ENCODE measurements around the gene SMARCA1. TPM values are rescaled to one million over a fixed set of nuclear protein-coding genes. Genes with fewer than 3 reads are reported as not detected.

Gene SMARCA1
- total RNA-seq, 5 donors from 2014 or later (not counting 1 experiment from before 2014, with no cell fraction given), result 0.62 to 1.4 (median 0.98) TPM

DNA sequence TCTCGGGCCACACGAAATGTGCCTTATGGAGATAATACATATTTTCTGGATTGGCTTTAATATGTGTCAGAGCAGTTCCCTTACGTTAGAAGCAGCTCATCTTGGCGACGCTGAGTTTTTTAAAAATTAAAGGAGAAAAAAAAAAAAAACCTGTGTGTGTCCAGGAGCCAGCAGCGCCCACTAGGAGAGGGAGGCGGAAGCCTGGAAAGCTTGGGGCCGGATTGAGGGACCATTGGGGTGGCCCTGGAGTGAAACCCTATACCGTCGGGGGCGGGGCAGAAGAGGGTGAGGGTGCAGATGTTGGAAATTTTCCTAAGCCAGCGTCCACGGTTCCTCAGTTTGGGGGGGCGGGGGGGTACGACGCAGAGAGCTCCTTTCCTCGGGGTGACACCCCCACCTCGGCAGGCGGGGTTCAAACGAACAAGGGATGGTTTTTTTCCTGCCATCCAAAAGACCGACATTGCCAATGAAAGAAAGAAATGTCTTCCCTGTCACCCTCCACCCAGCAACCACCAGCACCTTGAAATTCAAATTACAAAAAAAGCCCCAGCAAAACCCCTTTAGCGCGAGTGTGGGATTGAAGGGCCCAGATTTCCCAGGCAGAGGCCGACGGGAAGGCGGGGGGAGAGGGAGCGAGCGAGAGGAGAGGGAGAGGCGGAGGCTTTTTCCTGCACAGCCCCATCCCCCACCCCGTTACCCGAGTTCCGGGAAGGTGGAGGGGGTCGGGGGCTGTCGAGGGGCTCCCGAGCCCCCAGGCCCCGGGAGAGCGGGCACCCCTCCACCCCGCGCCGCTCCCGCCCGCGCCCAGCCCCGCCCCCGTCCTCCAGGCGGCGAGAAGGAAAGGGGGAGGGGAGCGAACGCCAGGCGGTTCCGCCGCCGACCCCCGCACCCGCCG lies 859 bp downstream of the SMARCA1 start:
- peak in 3 of 4 experiments; percentile 43 to 65 (median 49) for ATAC-seq (replicated peaks in 1 of 4)
- Mint-ChIP-seq H3K4me1 (peaks cover 8 to 13% (median 11%) of the 10 kb centered on the region in 3 donors), H3K9me3 (peaks cover 0 to 3% (median 0%) of the 10 kb centered on the region in 3 donors), H3K4me3 (peak overlapping the region; percentile 83 to 88 (median 83)), H3K27ac (no peak overlapping the region), H3K36me3 (no peaks in the 10 kb centered on the region), H3K27me3 (peaks cover 5 to 19% of the 10 kb centered on the region in 2 donors)
- peaks cover 0 to 11% of the 10 kb centered on the region in 2 experiments for H3K27me3 ChIP-seq (replicated peaks in 1 of 2; ENCODE audit: control insufficient read depth in 2 of 2, extremely low read depth in 1 of 2, insufficient read depth in 2 of 2, low read length in 1 of 2)
- H3K4me1 ChIP-seq (ENCODE audit: control insufficient read depth in 1 of 2, extremely low read depth in 1 of 2, insufficient read depth in 2 of 2, low read length in 2 of 2), result peaks cover 6 to 12% of the 10 kb centered on the region in 2 experiments
- H3K27ac ChIP-seq (ENCODE audit: low read length), result no peak overlapping the region
- ChIA-PET POLR2A (no interaction called here), CTCF (interaction anchor here in 1 of 2 donors (0.7 kb wide), 1 partner anchor 19 kb away, joined by 4 read pairs; no protein-coding TSS in a partner anchor)
- no peaks in the 10 kb centered on the region for H3K36me3 ChIP-seq (ENCODE audit: control insufficient read depth in 2 of 2, extremely low read depth in 1 of 2, insufficient read depth in 1 of 2, low read length in 1 of 2)
- H3K9me3 ChIP-seq, result no peaks in the 10 kb centered on the region
- peak overlapping the region; percentile 65 to 79 for H3K4me3 ChIP-seq (ENCODE audit: control insufficient read depth in 1 of 2, extremely low read depth in 1 of 2, low read length in 1 of 2)
- WGBS (ENCODE audit: insufficient coverage), result no CpG with 5 or more reads among the region's 56 CpGs
- DNase-seq, result peak in 4 of 35 experiments; percentile 4 to 16 (median 6)

DNA sequence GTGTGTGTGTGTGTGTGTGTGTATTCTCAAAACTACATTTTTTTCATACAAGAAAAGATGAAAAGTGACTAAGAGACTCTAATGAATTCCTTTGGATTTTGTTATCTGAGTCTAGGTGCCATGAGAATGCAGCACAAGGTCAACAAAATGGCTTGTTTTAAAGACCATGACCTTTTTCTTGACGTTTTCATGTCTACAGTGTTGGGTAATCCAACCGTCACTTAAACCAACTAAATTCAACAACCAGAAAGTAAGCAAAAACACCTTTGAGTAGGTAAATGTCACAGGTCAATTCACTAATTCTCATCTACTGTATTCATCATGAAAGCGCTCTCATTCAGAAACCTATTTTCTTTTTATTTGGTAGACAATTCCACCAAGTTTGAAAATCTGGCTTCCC lies 3.1 kb downstream of the SMARCA1 start:
- Mint-ChIP-seq H3K4me3 (no peak overlapping the region), H3K36me3 (no peaks in the 10 kb centered on the region), H3K4me1 (peaks cover 8 to 13% (median 11%) of the 10 kb centered on the region in 3 donors), H3K27me3 (peaks cover 5 to 19% of the 10 kb centered on the region in 2 donors), H3K9me3 (peaks cover 0 to 3% (median 0%) of the 10 kb centered on the region in 3 donors), H3K27ac (no peak overlapping the region)
- ATAC-seq (replicated peaks in 1 of 4) (no peak), DNase-seq (no peak)
- WGBS (ENCODE audit: insufficient coverage), result no CpG with 5 or more reads among the region's 3 CpGs
- peaks cover 0 to 13% of the 10 kb centered on the region in 2 experiments for H3K27me3 ChIP-seq (replicated peaks in 1 of 2; ENCODE audit: control insufficient read depth in 2 of 2, extremely low read depth in 1 of 2, insufficient read depth in 2 of 2, low read length in 1 of 2)
- H3K36me3 ChIP-seq (ENCODE audit: control insufficient read depth in 2 of 2, extremely low read depth in 1 of 2, insufficient read depth in 1 of 2, low read length in 1 of 2), result no peaks in the 10 kb centered on the region
- H3K9me3 ChIP-seq, result no peaks in the 10 kb centered on the region
- no peak overlapping the region for H3K4me3 ChIP-seq (ENCODE audit: control insufficient read depth in 1 of 2, extremely low read depth in 1 of 2, low read length in 1 of 2)
- POLR2A ChIA-PET, result no interaction called here
- H3K27ac ChIP-seq (ENCODE audit: low read length), result no peak overlapping the region
- H3K4me1 ChIP-seq (ENCODE audit: control insufficient read depth in 1 of 2, extremely low read depth in 1 of 2, insufficient read depth in 2 of 2, low read length in 2 of 2), result peaks cover 6 to 12% of the 10 kb centered on the region in 2 experiments
- CTCF ChIA-PET, result no interaction called here

DNA sequence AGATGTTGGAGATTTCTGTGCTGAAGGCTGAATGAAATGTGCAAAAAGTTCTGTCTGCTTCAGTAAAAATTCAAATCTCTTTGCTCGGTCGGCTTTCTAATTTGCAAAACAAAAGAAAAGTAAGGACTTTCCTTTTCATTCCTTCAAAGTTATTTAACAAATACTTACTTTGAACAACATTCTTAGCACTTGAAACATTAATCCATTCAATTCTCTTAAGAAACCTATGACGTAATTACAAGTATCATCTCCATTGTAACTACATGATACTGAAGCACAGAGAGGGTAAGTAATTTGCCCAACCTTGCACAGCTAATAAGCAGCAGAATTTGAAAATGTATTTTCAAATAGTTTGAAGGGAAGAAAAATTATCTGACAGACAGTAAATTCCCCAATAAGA lies 6.9 kb downstream of the SMARCA1 start:
- Histone ChIP-seq H3K27me3 (replicated peaks in 1 of 2; ENCODE audit: control insufficient read depth in 2 of 2, extremely low read depth in 1 of 2, insufficient read depth in 2 of 2, low read length in 1 of 2) (peaks cover 0 to 8% of the 10 kb centered on the region in 2 experiments), H3K36me3 (ENCODE audit: control insufficient read depth in 2 of 2, extremely low read depth in 1 of 2, insufficient read depth in 1 of 2, low read length in 1 of 2) (no peaks in the 10 kb centered on the region), H3K4me3 (ENCODE audit: control insufficient read depth in 1 of 2, extremely low read depth in 1 of 2, low read length in 1 of 2) (no peak overlapping the region), H3K9me3 (no peaks in the 10 kb centered on the region), H3K4me1 (ENCODE audit: control insufficient read depth in 1 of 2, extremely low read depth in 1 of 2, insufficient read depth in 2 of 2, low read length in 2 of 2) (no peaks in the 10 kb centered on the region), H3K27ac (ENCODE audit: low read length) (no peak overlapping the region)
- ATAC-seq (replicated peaks in 1 of 4) (no peak), DNase-seq (no peak)
- no CpG with 5 or more reads among the region's 3 CpGs for WGBS (ENCODE audit: insufficient coverage)
- H3K27ac Mint-ChIP-seq, result no peak overlapping the region
- no peaks in the 10 kb centered on the region for H3K9me3 Mint-ChIP-seq
- peaks cover 4% of the 10 kb centered on the region for H3K36me3 Mint-ChIP-seq
- POLR2A ChIA-PET, result no interaction called here
- peaks cover 9 to 13% of the 10 kb centered on the region in 2 donors for H3K27me3 Mint-ChIP-seq
- H3K4me3 Mint-ChIP-seq, result no peak overlapping the region
- H3K4me1 Mint-ChIP-seq, result no peaks in the 10 kb centered on the region
- CTCF ChIA-PET, result no interaction called here

DNA sequence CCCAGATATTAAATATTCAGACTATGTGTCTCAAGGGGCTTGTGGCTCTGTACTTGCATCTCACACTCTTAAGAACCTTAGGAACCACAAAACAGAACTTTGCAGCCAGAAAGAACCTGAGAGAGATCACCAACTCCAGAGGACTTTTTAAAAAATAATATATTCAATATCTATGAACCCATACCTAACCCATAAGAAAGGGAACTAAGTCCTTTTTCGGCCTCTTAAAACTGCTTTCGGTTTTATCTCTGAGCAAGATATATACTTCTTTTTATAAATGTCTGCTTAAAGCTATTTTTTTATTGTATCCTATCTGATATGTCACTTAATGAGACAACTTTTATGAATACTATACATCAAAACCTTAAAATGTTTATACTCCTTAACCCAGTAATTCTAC lies 10.9 kb downstream of the SMARCA1 start:
- DNase-seq (no peak), ATAC-seq (replicated peaks in 1 of 4) (no peak)
- no peaks in the 10 kb centered on the region for H3K4me1 ChIP-seq (ENCODE audit: control insufficient read depth in 1 of 2, extremely low read depth in 1 of 2, insufficient read depth in 2 of 2, low read length in 2 of 2)
- no peaks in the 10 kb centered on the region for H3K9me3 ChIP-seq
- no peaks in the 10 kb centered on the region for H3K4me1 Mint-ChIP-seq
- H3K27ac Mint-ChIP-seq, result no peak overlapping the region
- no CpG with 5 or more reads among the region's 2 CpGs for WGBS (ENCODE audit: insufficient coverage)
- H3K9me3 Mint-ChIP-seq, result no peaks in the 10 kb centered on the region
- peaks cover 0 to 6% of the 10 kb centered on the region in 2 experiments for H3K27me3 ChIP-seq (replicated peaks in 1 of 2; ENCODE audit: control insufficient read depth in 2 of 2, extremely low read depth in 1 of 2, insufficient read depth in 2 of 2, low read length in 1 of 2)
- H3K27me3 Mint-ChIP-seq, result peaks cover 4% of the 10 kb centered on the region in 2 donors
- no peak overlapping the region for H3K4me3 ChIP-seq (ENCODE audit: control insufficient read depth in 1 of 2, extremely low read depth in 1 of 2, low read length in 1 of 2)
- peaks cover 4% of the 10 kb centered on the region for H3K36me3 Mint-ChIP-seq
- POLR2A ChIA-PET, result no interaction called here
- CTCF ChIA-PET, result no interaction called here
- H3K27ac ChIP-seq (ENCODE audit: low read length), result no peak overlapping the region
- H3K4me3 Mint-ChIP-seq, result no peak overlapping the region
- H3K36me3 ChIP-seq (ENCODE audit: control insufficient read depth in 2 of 2, extremely low read depth in 1 of 2, insufficient read depth in 1 of 2, low read length in 1 of 2), result no peaks in the 10 kb centered on the region

DNA sequence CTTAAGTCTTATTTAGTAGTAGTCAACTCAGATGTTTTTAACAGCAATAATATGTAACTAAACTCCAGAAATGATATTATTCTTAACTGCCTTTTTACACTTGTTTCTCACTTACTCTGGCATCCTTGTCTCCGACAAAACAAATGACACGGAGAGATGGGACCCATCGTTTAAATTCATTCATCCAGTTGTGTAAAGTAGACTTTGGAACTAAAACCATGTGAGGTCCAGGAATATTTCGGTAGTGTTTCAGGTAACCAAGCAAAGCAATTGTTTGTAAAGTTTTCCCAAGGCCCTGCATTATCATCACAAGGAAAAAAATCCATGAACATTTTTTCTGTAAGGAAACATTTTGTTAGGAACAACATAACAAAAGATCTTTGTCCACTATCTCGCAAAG lies 11.6 kb downstream of the SMARCA1 start:
- ATAC-seq (replicated peaks in 1 of 4) (no peak), DNase-seq (no peak)
- Histone ChIP-seq H3K27ac (ENCODE audit: low read length) (no peak overlapping the region), H3K9me3 (no peaks in the 10 kb centered on the region), H3K27me3 (replicated peaks in 1 of 2; ENCODE audit: control insufficient read depth in 2 of 2, extremely low read depth in 1 of 2, insufficient read depth in 2 of 2, low read length in 1 of 2) (peaks cover 0 to 6% of the 10 kb centered on the region in 2 experiments), H3K4me1 (ENCODE audit: control insufficient read depth in 1 of 2, extremely low read depth in 1 of 2, insufficient read depth in 2 of 2, low read length in 2 of 2) (no peaks in the 10 kb centered on the region), H3K36me3 (ENCODE audit: control insufficient read depth in 2 of 2, extremely low read depth in 1 of 2, insufficient read depth in 1 of 2, low read length in 1 of 2) (no peaks in the 10 kb centered on the region), H3K4me3 (ENCODE audit: control insufficient read depth in 1 of 2, extremely low read depth in 1 of 2, low read length in 1 of 2) (no peak overlapping the region)
- no peaks in the 10 kb centered on the region for H3K4me1 Mint-ChIP-seq
- H3K27ac Mint-ChIP-seq, result no peak overlapping the region
- no peaks in the 10 kb centered on the region for H3K9me3 Mint-ChIP-seq
- peaks cover 5 to 7% of the 10 kb centered on the region in 2 donors for H3K27me3 Mint-ChIP-seq
- no CpG with 5 or more reads among the region's 5 CpGs for WGBS (ENCODE audit: insufficient coverage)
- CTCF ChIA-PET, result no interaction called here
- H3K36me3 Mint-ChIP-seq, result peaks cover 4% of the 10 kb centered on the region
- POLR2A ChIA-PET, result no interaction called here
- no peak overlapping the region for H3K4me3 Mint-ChIP-seq

DNA sequence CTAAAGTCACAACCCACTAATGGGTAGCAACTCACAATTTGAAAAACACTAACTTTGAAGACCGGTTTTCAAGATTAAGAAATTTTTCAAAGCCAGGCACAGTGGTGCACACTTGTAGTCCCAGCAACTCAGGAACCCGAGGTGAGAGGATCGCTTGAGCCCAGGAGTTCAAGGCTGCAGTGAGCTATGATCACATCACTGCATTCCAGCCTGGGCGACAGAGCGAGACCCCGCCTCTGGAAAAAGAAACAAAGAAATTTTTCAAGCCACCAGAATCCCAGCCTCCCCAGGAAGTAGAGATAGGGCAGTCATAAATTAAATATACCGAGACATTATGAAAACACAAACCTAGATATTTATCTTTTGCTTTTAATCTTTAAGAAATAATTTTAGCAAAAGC lies 13.0 kb downstream of the SMARCA1 start:
- no peaks in the 10 kb centered on the region for H3K4me1 ChIP-seq (ENCODE audit: control insufficient read depth in 1 of 2, extremely low read depth in 1 of 2, insufficient read depth in 2 of 2, low read length in 2 of 2)
- H3K36me3 Mint-ChIP-seq, result peaks cover 4% of the 10 kb centered on the region
- H3K27me3 ChIP-seq (replicated peaks in 1 of 2; ENCODE audit: control insufficient read depth in 2 of 2, extremely low read depth in 1 of 2, insufficient read depth in 2 of 2, low read length in 1 of 2), result peaks cover 0 to 6% of the 10 kb centered on the region in 2 experiments
- H3K27ac ChIP-seq (ENCODE audit: low read length), result no peak overlapping the region
- no peaks in the 10 kb centered on the region for H3K9me3 Mint-ChIP-seq
- H3K36me3 ChIP-seq (ENCODE audit: control insufficient read depth in 2 of 2, extremely low read depth in 1 of 2, insufficient read depth in 1 of 2, low read length in 1 of 2), result no peaks in the 10 kb centered on the region
- H3K27me3 Mint-ChIP-seq, result peaks cover 6 to 8% of the 10 kb centered on the region in 2 donors
- H3K4me3 Mint-ChIP-seq, result no peak overlapping the region
- H3K4me1 Mint-ChIP-seq, result no peaks in the 10 kb centered on the region
- ChIA-PET POLR2A (no interaction called here), CTCF (no interaction called here)
- no peak for ATAC-seq (replicated peaks in 1 of 4)
- H3K4me3 ChIP-seq (ENCODE audit: control insufficient read depth in 1 of 2, extremely low read depth in 1 of 2, low read length in 1 of 2), result no peak overlapping the region
- no peak overlapping the region for H3K27ac Mint-ChIP-seq
- 100% methylated on average over 1 of the region's 7 CpGs for WGBS (ENCODE audit: insufficient coverage)
- H3K9me3 ChIP-seq, result no peaks in the 10 kb centered on the region
- DNase-seq, result no peak
